ENCODE results near the gene ACSL5. TPM values are rescaled to one million over a fixed set of nuclear protein-coding genes. Genes with fewer than 3 reads are reported as not detected.
A peak's percentile ranks its signal among the peaks of the same experiment; 100 is the strongest.
"Not testable (repeated sequence)": the region's sequence is repeated elsewhere in the genome, so short reads cannot be mapped to it uniquely, and the experiment has no call there.

Gene ACSL5
- total RNA-seq, 1 donor from 2014 or later: not detected

DNA sequence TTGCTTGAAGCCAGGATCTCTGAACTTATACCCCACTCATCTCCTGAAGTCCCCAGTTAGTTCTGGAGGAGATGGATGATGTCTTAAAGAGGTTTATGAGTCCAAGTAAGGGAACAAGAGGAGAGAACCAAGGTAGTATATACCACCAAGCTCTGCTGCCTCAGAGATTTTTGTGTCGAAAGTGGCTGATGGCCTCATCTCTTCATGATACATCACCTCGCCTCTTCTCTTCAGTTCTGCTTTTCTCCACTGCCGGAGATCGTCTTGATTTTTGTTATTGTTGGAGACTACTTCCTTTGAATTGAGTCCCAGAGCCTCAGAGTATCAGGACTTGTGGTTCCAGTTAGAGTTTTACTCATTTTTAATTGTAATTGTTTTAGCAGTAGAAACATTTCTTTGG lies 75.0 kb downstream of the ACSL5 start:
- no peak for DNase-seq (ENCODE audit: low spot score in 2 of 2, unreplicated experiment in 2 of 2)
- H3K36me3 Mint-ChIP-seq: peaks cover 13% of the 10 kb centered on the region
- no peak overlapping the region for H3K27ac Mint-ChIP-seq
- H3K9me3 Mint-ChIP-seq: peaks cover 10% of the 10 kb centered on the region
- peak overlapping the region; percentile 82 for H3K4me3 Mint-ChIP-seq
- H3K27me3 Mint-ChIP-seq (ENCODE audit: low read depth): no peaks in the 10 kb centered on the region
- H3K4me1 Mint-ChIP-seq: peaks cover 20% of the 10 kb centered on the region
- TF ChIP-seq, protein P1, sequence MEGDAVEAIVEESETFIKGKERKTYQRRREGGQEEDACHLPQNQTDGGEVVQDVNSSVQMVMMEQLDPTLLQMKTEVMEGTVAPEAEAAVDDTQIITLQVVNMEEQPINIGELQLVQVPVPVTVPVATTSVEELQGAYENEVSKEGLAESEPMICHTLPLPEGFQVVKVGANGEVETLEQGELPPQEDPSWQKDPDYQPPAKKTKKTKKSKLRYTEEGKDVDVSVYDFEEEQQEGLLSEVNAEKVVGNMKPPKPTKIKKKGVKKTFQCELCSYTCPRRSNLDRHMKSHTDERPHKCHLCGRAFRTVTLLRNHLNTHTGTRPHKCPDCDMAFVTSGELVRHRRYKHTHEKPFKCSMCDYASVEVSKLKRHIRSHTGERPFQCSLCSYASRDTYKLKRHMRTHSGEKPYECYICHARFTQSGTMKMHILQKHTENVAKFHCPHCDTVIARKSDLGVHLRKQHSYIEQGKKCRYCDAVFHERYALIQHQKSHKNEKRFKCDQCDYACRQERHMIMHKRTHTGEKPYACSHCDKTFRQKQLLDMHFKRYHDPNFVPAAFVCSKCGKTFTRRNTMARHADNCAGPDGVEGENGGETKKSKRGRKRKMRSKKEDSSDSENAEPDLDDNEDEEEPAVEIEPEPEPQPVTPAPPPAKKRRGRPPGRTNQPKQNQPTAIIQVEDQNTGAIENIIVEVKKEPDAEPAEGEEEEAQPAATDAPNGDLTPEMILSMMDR (IDR thresholded peaks at IDR 0.05; ENCODE audit: unreplicated experiment): no peak

DNA sequence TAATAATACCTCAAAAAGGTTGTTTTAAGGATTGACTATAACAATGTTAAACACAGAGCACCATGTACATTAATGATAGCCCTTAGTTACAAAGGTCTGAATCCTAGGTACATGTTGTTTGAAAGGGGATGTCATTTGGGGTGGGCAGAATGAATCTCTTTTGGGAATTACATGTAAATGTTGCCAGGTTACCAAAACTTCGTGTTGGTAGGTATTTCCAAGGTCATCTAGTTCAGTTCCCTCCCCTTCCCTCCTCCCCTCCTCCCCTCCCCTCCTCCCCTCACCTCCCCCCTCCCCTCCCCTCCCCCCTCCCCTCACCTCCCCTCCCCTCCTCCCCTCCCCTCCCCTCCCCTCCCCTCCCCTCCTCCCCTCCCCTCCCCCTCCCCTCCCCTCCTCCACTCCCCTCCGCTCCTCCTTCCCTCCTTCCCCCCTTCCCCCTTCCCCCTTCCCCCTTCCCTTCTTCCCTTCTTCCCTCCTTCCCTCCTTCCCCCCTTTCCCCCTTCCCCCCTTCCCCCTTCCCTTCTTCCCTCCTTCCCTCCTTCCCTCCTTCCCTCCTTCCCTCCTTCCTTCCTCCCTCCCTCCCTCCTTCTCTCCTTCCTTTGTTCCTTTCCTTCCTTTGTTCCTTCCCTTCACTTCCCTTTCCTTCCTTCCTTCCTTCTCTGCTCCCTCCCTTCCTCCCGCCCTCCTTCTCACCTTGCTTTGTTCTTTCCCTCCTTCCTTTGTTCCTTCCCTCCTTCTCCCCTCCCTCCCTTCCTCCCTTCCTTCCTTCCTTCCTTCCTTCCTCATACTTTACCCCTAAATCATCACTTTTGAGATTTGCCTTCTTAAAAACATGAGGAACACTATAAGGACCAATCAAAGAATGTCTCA lies 81.2 kb downstream of the ACSL5 start:
- TF ChIP-seq, protein P1 (IDR thresholded peaks at IDR 0.05; ENCODE audit: unreplicated experiment): no peak
- Mint-ChIP-seq H3K4me3 (no peak overlapping the region), H3K36me3 (peaks cover 18% of the 10 kb centered on the region), H3K27ac (no peak overlapping the region), H3K9me3 (peaks cover 15% of the 10 kb centered on the region), H3K27me3 (ENCODE audit: low read depth) (no peaks in the 10 kb centered on the region), H3K4me1 (no peaks in the 10 kb centered on the region)
- no peak for DNase-seq (ENCODE audit: low spot score in 2 of 2, unreplicated experiment in 2 of 2)

DNA sequence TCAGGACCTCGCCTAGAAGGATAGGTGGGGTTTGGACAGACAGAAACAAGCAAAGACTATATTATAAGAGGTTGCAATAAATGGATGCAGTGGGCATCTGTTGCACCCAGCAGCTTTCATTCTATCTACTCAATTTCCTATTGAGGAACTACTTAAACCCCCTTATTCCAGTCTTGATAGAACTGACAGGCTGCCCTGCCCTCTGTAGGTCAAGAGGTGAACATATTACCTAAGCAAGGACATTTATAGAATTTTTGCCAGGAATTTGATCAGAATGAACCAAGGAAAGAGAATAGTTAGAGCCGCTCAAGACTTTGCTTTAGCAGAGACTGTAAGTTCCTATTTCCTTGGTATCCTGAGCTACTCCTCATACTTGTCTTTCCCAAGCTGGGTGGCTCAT lies 82.6 kb downstream of the ACSL5 start:
- DNase-seq (ENCODE audit: low spot score in 2 of 2, unreplicated experiment in 2 of 2): no peak
- TF ChIP-seq, protein P1 (IDR thresholded peaks at IDR 0.05; ENCODE audit: unreplicated experiment): no peak
- Mint-ChIP-seq H3K27ac (no peak overlapping the region), H3K4me1 (no peaks in the 10 kb centered on the region), H3K36me3 (peaks cover 21% of the 10 kb centered on the region), H3K4me3 (no peak overlapping the region), H3K9me3 (peaks cover 15% of the 10 kb centered on the region), H3K27me3 (ENCODE audit: low read depth) (no peaks in the 10 kb centered on the region)

DNA sequence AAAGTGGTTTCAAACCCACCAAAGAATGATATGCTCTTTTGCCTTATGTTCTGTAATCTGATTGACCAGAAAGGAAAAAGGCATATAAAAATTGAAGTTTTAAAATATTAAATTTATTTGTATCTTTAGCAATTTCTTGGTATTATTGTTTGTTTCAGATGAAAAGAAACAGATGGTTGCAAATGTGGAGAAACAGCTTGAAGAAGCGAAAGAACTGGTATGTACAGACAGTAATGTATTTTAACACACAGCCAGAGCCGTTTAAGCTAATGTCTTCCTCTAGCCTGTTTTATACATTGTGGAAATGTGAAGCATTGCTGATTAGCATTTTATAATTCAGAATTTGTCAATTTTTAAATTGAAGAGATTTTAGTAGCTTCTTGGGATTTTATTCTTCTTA lies 86.5 kb downstream of the ACSL5 start:
- Mint-ChIP-seq H3K9me3 (peaks cover 6% of the 10 kb centered on the region), H3K27ac (no peak overlapping the region), H3K36me3 (peaks cover 20% of the 10 kb centered on the region), H3K4me1 (no peaks in the 10 kb centered on the region), H3K4me3 (no peak overlapping the region), H3K27me3 (ENCODE audit: low read depth) (no peaks in the 10 kb centered on the region)
- DNase-seq (ENCODE audit: low spot score in 2 of 2, unreplicated experiment in 2 of 2): no peak
- TF ChIP-seq, protein P1 (IDR thresholded peaks at IDR 0.05; ENCODE audit: unreplicated experiment): no peak

DNA sequence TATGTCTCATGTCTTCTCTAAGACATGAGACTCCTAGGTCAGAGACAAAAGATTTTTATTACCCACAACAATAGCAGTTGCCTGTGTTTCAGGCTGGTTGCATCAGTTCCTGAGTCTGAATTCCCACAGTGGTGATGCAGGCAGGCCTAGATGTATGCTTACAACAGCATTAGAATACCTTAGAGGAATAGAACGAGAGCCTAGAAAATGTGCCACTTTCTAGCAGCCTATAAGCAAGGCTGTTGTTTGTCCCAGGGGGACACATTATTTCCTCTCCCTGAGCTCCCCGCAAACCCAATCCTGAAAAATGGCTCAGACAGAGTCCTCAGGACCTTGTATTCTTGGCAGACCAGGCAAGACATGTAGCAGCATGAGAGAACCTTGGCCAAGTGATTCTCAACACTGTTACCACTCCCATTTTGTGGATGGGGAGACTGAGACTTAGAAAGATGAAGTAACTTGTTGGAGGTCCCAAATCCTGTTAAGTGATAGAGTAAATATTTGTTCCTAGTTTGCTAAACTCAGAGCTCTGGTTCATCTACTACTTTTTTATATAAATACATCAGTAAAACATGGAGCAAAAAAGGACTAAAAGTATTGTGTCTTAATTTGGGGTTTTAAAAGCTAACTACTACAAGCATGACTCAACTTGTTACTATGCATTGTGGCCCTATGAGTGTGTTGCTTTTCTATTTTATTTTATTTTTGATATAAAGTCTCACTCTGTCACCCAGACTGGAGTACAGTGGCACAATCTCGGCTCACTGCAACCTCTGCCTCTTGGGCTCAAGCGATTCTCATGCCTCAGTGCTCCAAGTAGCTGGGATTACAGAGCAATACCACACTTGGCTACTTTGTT lies 87.3 kb downstream of the ACSL5 start:
- peaks cover 21% of the 10 kb centered on the region for H3K36me3 Mint-ChIP-seq
- H3K27ac Mint-ChIP-seq: no peak overlapping the region
- DNase-seq (ENCODE audit: low spot score in 2 of 2, unreplicated experiment in 2 of 2): no peak
- TF ChIP-seq, protein P1 (IDR thresholded peaks at IDR 0.05; ENCODE audit: unreplicated experiment): no peak
- no peaks in the 10 kb centered on the region for H3K4me1 Mint-ChIP-seq
- H3K4me3 Mint-ChIP-seq: no peak overlapping the region
- H3K9me3 Mint-ChIP-seq: peaks cover 9% of the 10 kb centered on the region
- no peaks in the 10 kb centered on the region for H3K27me3 Mint-ChIP-seq (ENCODE audit: low read depth)

DNA sequence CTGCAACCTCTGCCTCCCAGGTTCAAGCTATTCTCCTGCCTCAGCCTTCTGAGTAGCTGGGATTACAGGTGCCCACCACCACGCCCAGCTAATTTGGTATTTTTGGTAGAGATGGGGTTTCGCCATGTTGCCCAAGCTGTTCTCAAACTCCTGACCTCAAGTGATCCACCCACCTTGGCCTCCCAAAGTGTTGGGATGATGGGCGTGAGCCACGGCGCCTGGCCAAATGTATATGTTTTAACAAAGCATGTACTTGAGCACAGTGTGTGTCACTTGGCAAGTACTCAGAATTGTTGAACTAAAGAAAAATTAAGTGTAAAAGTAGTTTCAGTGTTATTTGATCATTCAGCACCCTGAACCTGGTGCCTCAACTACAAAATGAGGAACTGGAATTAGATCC lies 90.2 kb downstream of the ACSL5 start:
- H3K27me3 Mint-ChIP-seq (ENCODE audit: low read depth); H3K9me3 Mint-ChIP-seq; H3K4me3 Mint-ChIP-seq; DNase-seq (ENCODE audit: low spot score in 2 of 2, unreplicated experiment in 2 of 2); H3K4me1 Mint-ChIP-seq; H3K27ac Mint-ChIP-seq: not testable (repeated sequence)
- peaks cover 24% of the 10 kb centered on the region for H3K36me3 Mint-ChIP-seq

Data from mesothelial cell of epicardium (in vitro differentiated cells).